H7 (cell line): ENCODE results near the gene HSFX4. TPM values are rescaled to one million over a fixed set of nuclear protein-coding genes. Genes with fewer than 3 reads are reported as not detected.
A peak's percentile ranks its signal among the peaks of the same experiment; 100 is the strongest.
"Not testable (repeated sequence)": the region's sequence is repeated elsewhere in the genome, so short reads cannot be mapped to it uniquely, and the experiment has no call there.

Experiments
- DNase-seq: peaks from one replicate; pipeline ENCODE4 v3.0.0; 2012
- H3K27me3 ChIP-seq: 2 replicates; pipeline ENCODE4 v1.6.0; 2011; ENCODE audit warnings: mild to moderate bottlenecking, low read length; ENCODE audit not compliant: control insufficient read depth, insufficient read depth
- H3K36me3 ChIP-seq: replicated peaks from 2 replicates; pipeline ENCODE4 v1.5.1; 2011; ENCODE audit warnings: low read length; ENCODE audit not compliant: control insufficient read depth, insufficient read depth
- H3K4me3 ChIP-seq: 2 replicates; pipeline ENCODE4 v1.5.1; 2011; ENCODE audit warnings: low read depth, mild to moderate bottlenecking, control low read depth, low read length, moderate library complexity; ENCODE audit not compliant: insufficient read depth
- total RNA-seq: library from RNA; depleted of rRNA; stranded (reverse); fragments of >200 nt; shearing (Covaris generic); gene quantifications from 2 replicates; pipeline ENCODE4 v1.2.3, GENCODE V29; 2014; rRNA removed

The HSFX4 gene
- total RNA-seq, 1 experiment from 2014 or later, result not detected

- H3K27me3 ChIP-seq, DNase-seq, H3K4me3 ChIP-seq: not testable (repeated sequence)
- peaks cover 13% of the 10 kb centered on the region for H3K36me3 ChIP-seq
Measured at GRCh38 chrX:149946932-149947331, 17.6 kb downstream of the HSFX4 start.

GRCh38 chrX:149948016-149948415 is 18.6 kb downstream of the HSFX4 start:
- DNase-seq, result peak; percentile 43
- no peak overlapping the region for H3K4me3 ChIP-seq
- H3K36me3 ChIP-seq, result peaks cover 13% of the 10 kb centered on the region
- H3K27me3 ChIP-seq, result no peaks in the 10 kb centered on the region

- peaks cover 11% of the 10 kb centered on the region for H3K36me3 ChIP-seq
- DNase-seq, result no peak
- no peak overlapping the region for H3K4me3 ChIP-seq
- H3K27me3 ChIP-seq, result no peaks in the 10 kb centered on the region
Measured at GRCh38 chrX:149949743-149950436, 20.5 kb downstream of the HSFX4 start.

GRCh38 chrX:149950681-149951080 is 21.3 kb downstream of the HSFX4 start:
- Histone ChIP-seq H3K27me3 (no peaks in the 10 kb centered on the region), H3K36me3 (peaks cover 11% of the 10 kb centered on the region), H3K4me3 (no peak overlapping the region)
- peak; percentile 18 for DNase-seq

- no peak for DNase-seq
- no peaks in the 10 kb centered on the region for H3K27me3 ChIP-seq
- no peak overlapping the region for H3K4me3 ChIP-seq
- peaks cover 1% of the 10 kb centered on the region for H3K36me3 ChIP-seq
Measured at GRCh38 chrX:149961572-149961971, 32.2 kb downstream of the HSFX4 start.

GRCh38 chrX:149962010-149962409 is 32.6 kb downstream of the HSFX4 start:
- DNase-seq, result no peak
- H3K27me3 ChIP-seq, result no peaks in the 10 kb centered on the region
- H3K36me3 ChIP-seq, result peaks cover 1% of the 10 kb centered on the region
- H3K4me3 ChIP-seq, result no peak overlapping the region

GRCh38 chrX:149962859-149963757 is 33.7 kb downstream of the HSFX4 start:
- H3K36me3 ChIP-seq, result peaks cover 1% of the 10 kb centered on the region
- no peaks in the 10 kb centered on the region for H3K27me3 ChIP-seq
- no peak overlapping the region for H3K4me3 ChIP-seq
- peak; percentile 44 for DNase-seq

GRCh38 chrX:149979126-149979644 is 49.8 kb downstream of the HSFX4 start:
- H3K27me3 ChIP-seq, result no peaks in the 10 kb centered on the region; the same call in 1 of the 2 replicates
- no peak overlapping the region for H3K4me3 ChIP-seq

More at GRCh38 chrX:149979126-149979644, 49.8 kb downstream of the HSFX4 start:
- no peak for DNase-seq
- no peaks in the 10 kb centered on the region for H3K36me3 ChIP-seq

Other genes starting within 250 kb of the HSFX4 start
- 0.18 and 0.62 TPM in 2 replicates for gene MAGEA11, start 217.5 kb upstream of the HSFX4 start, total RNA-seq
- 0.11 and 0.76 TPM in 2 replicates for gene HSFX1, start 155.5 kb upstream of the HSFX4 start, total RNA-seq
- not detected in 2 replicates for gene MAGEA9, start 147.6 kb upstream of the HSFX4 start, total RNA-seq
- gene MAGEA8, start 48.4 kb upstream of the HSFX4 start, total RNA-seq, result not detected in 2 replicates
- gene EOLA2, start 8.9 kb downstream of the HSFX4 start, total RNA-seq, result 43.6 and 58.8 TPM in 2 replicates